HCT116 (cell line): ENCODE results near the gene C6orf47. TPM values are rescaled to one million over a fixed set of nuclear protein-coding genes. Genes with fewer than 3 reads are reported as not detected.

Experiments
- ATAC-seq: fragments of 200-7000 bp; cut with Tn5 transposase; 2 replicates; pipeline ENCODE4 v1.9.1; 2020; ENCODE audit warnings: mild to moderate bottlenecking, moderate library complexity
- BruUV-seq: library from RNA; stranded (reverse); fragments of 400-500 nt; replicated peaks from 2 replicates; lab custom pipeline; 2021; lab: Mats Ljungman, UMichigan
- CTCF ChIA-PET: fragments of 300-600 bp; sonication (Branson Sonifier 250); formaldehyde crosslinking; loops from one replicate; lab custom pipeline; 2021; ENCODE audit warnings: antibody characterized with exemption; lab: Charles Lee
- POLR2A ChIA-PET: fragments of 300-600, 350-600 bp; sonication (Branson Sonifier 250); formaldehyde crosslinking; loops from one replicate; lab custom pipeline; 2021; ENCODE audit warnings: antibody characterized with exemption; lab: Charles Lee
- RAD21 ChIA-PET, 2 experiments: fragments of 300-600 bp; sonication (Branson Sonifier 250); formaldehyde crosslinking; loops; one replicate each; lab custom pipeline; 2023; ENCODE audit warnings: low total read pairs in 2 of 2; ENCODE audit not compliant: uncharacterized antibody in 2 of 2, unreplicated experiment in 2 of 2, low non-redundant PET in 1 of 2; lab: Charles Lee
- DNase-seq: peaks from one replicate; pipeline ENCODE4 v3.0.0-alpha.2; 2010; ENCODE audit warnings: low read depth, low spot score
- H2AFZ ChIP-seq: fragments of 200-600 bp; shearing (Covaris generic), sonication (generic); 2 replicates; pipeline ENCODE4 v1.6.1; 2017; ENCODE audit warnings: low read depth, mixed run types, mixed read lengths, antibody characterized with exemption, low read length; ENCODE audit not compliant: poor library complexity, severe bottlenecking
- H3K27ac ChIP-seq: 2 replicates; pipeline ENCODE4 v1.5.1; 2012; ENCODE audit warnings: low read depth, low read length
- H3K27me3 ChIP-seq: fragments of 200-600 bp; sonication (generic); 2 replicates; pipeline ENCODE4 v1.6.1; 2016; ENCODE audit warnings: mixed run types, low read length, mixed read lengths; ENCODE audit not compliant: insufficient read depth
- H3K36me3 ChIP-seq, 2 experiments: fragments of 200-500 bp in 1 of 2; fragments of 200-600 bp in 1 of 2; sonication (Bioruptor generic) in 1 of 2; sonication (generic) in 1 of 2; 2 replicates each; pipeline versions ENCODE4 v1.5.1 to v1.6.1; 2014 to 2016; ENCODE audit warnings: low read length in 2 of 2, inconsistent platforms in 1 of 2, mixed read lengths in 1 of 2, mixed run types in 1 of 2; ENCODE audit not compliant: insufficient read depth in 2 of 2, control insufficient read depth in 1 of 2
- H3K4me1 ChIP-seq, 2 experiments: fragments of 200-600 bp in 1 of 2; sonication (generic) in 1 of 2; 2 replicates each; pipeline versions ENCODE4 v1.5.1 to v1.6.1; 2012 to 2017; ENCODE audit warnings: low read length in 2 of 2, inconsistent platforms in 1 of 2, mild to moderate bottlenecking in 1 of 2, mixed read lengths in 1 of 2, mixed run types in 1 of 2, moderate library complexity in 1 of 2; ENCODE audit not compliant: insufficient read depth in 2 of 2, control insufficient read depth in 1 of 2
- H3K4me2 ChIP-seq: fragments of 200-600 bp; sonication (generic); 2 replicates; pipeline ENCODE4 v1.6.1; 2017; ENCODE audit warnings: mixed run types, low read length, mixed read lengths
- H3K4me3 ChIP-seq, 2 experiments: fragments of 200-600 bp in 1 of 2; sonication (generic) in 1 of 2; replicated peaks in 1 of 2; 2 replicates each; pipeline ENCODE4 v1.5.1; 2011 to 2016; ENCODE audit warnings: low read length in 2 of 2, control low read depth in 1 of 2, low read depth in 1 of 2, mild to moderate bottlenecking in 1 of 2, mixed read lengths in 1 of 2, mixed run types in 1 of 2
- H3K79me2 ChIP-seq: fragments of 200-600 bp; sonication (generic); 2 replicates; pipeline ENCODE4 v1.6.1; 2017; ENCODE audit warnings: mild to moderate bottlenecking, mixed run types, low read length, moderate library complexity, mixed read lengths; ENCODE audit not compliant: insufficient read depth
- H3K9ac ChIP-seq: fragments of 200-600 bp; sonication (generic); 2 replicates; pipeline ENCODE4 v1.6.1; 2016; ENCODE audit warnings: low read length, mixed read lengths
- H3K9me2 ChIP-seq: fragments of 200-600 bp; sonication (generic), shearing (Covaris generic); 2 replicates; pipeline ENCODE4 v1.6.1; 2017; ENCODE audit warnings: mixed run types, mild to moderate bottlenecking, moderate library complexity; ENCODE audit not compliant: insufficient read depth
- H3K9me3 ChIP-seq, 2 experiments: fragments of 200-500 bp in 1 of 2; fragments of 200-600 bp in 1 of 2; sonication (Bioruptor generic) in 1 of 2; sonication (generic) in 1 of 2; 2 replicates each; pipeline ENCODE4 v1.6.1; 2014 to 2017; ENCODE audit warnings: low read length in 2 of 2, mixed read lengths in 2 of 2, inconsistent platforms in 1 of 2, low read depth in 1 of 2, mild to moderate bottlenecking in 1 of 2, mixed run types in 1 of 2, moderate library complexity in 1 of 2; ENCODE audit not compliant: control insufficient read depth in 1 of 2, insufficient read depth in 1 of 2
- H4K20me1 ChIP-seq: fragments of 200-600 bp; sonication (generic), shearing (Covaris generic); 2 replicates; pipeline ENCODE4 v1.6.1; 2017; ENCODE audit warnings: mixed run types, mild to moderate bottlenecking, moderate library complexity; ENCODE audit not compliant: insufficient read depth
- CBX3 ChIP-seq: IDR thresholded peaks from 2 replicates; pipeline ENCODE4 v1.6.1; 2012; ENCODE audit warnings: low read depth
- CEBPB ChIP-seq: IDR thresholded peaks from 2 replicates; pipeline ENCODE4 v1.6.1; 2012; ENCODE audit warnings: low read depth
- CTCF ChIP-seq, 3 experiments: fragments of 200-600 bp in 1 of 3; sonication (generic) in 1 of 3; IDR thresholded peaks in 2 of 3; conservative IDR thresholded peaks in 1 of 3; 2 replicates each; pipeline ENCODE4 v1.5.1; 2012 to 2017; ENCODE audit warnings: low read depth in 2 of 3, low read length in 2 of 3, antibody characterized with exemption in 1 of 3, borderline replicate concordance in 1 of 3, control low read depth in 1 of 3, mild to moderate bottlenecking in 1 of 3, mixed read lengths in 1 of 3, mixed run types in 1 of 3, moderate library complexity in 1 of 3; ENCODE audit not compliant: insufficient read depth in 1 of 3
- EZH2 ChIP-seq: fragments of 200-600 bp; sonication (generic); IDR thresholded peaks from 2 replicates; pipeline ENCODE4 v1.6.1; 2017; ENCODE audit warnings: antibody characterized with exemption, mixed run types
- JUND ChIP-seq: IDR thresholded peaks from 2 replicates; pipeline ENCODE4 v1.6.1; 2012
- MAX ChIP-seq: IDR thresholded peaks from 2 replicates; pipeline ENCODE4 v1.6.1; 2012
- POLR2A ChIP-seq: IDR thresholded peaks from 2 replicates; pipeline ENCODE4 v1.7.0; 2011; ENCODE audit warnings: borderline replicate concordance; ENCODE audit not compliant: insufficient read depth, insufficient read length; ENCODE audit errors: extremely low read depth
- POLR2AphosphoS5 ChIP-seq: IDR thresholded peaks from 2 replicates; pipeline ENCODE4 v1.6.1; 2011; ENCODE audit warnings: mild to moderate bottlenecking, low read depth, low read length, moderate library complexity
- SIN3A ChIP-seq: IDR thresholded peaks from 2 replicates; pipeline ENCODE4 v1.6.1; 2012; ENCODE audit warnings: low read depth
- SP1 ChIP-seq: IDR thresholded peaks from 2 replicates; pipeline ENCODE4 v1.6.1; 2012; ENCODE audit warnings: low read depth
- YY1 ChIP-seq: IDR thresholded peaks from 2 replicates; pipeline ENCODE4 v1.6.1; 2011; ENCODE audit warnings: low read length, low read depth, moderate library complexity, mild to moderate bottlenecking; ENCODE audit not compliant: insufficient replicate concordance; ENCODE audit errors: extremely low read depth
- ZNF274 ChIP-seq: fragments of 200-500 bp; sonication (Bioruptor generic); IDR thresholded peaks from 2 replicates; pipeline ENCODE4 v1.6.1; 2014; ENCODE audit warnings: mild to moderate bottlenecking, low read depth, low read length, inconsistent platforms
- intact Hi-C: fragments of 100-400 bp; cut with micrococcal nuclease; formaldehyde crosslinking; loops from 2 replicates; pipeline ENCODE4 v1.10.0; 2022
- total RNA-seq: library from RNA; stranded (reverse); gene quantifications from one replicate; pipeline ENCODE4 v1.2.1, GENCODE V29; 2021; ENCODE audit not compliant: unreplicated experiment

C6orf47 gene
- total RNA-seq, 1 experiment from 2014 or later, result 13.4 TPM

GRCh38 chr6:31690231-31691077, 29.9 kb upstream of the C6orf47 start (continued):
- TF ChIP-seq SP1, result no peak
- no peak for TF ChIP-seq YY1
- no peak for TF ChIP-seq EZH2
- no peak for TF ChIP-seq JUND
- no peak for TF ChIP-seq POLR2AphosphoS5
- TF ChIP-seq MAX, result no peak
- no peak for TF ChIP-seq CEBPB
- TF ChIP-seq POLR2A, result no peak
- TF ChIP-seq ZNF274, result no peak
- TF ChIP-seq SIN3A, result no peak

- no peaks in the 10 kb centered on the region for H3K9me2 ChIP-seq
- no peaks in the 10 kb centered on the region for H3K79me2 ChIP-seq
- TF ChIP-seq CBX3 (no peak), CTCF (IDR thresholded peaks at IDR 0.05 in 2 of 3, conservative IDR thresholded peaks at IDR 0.05 in 1 of 3; ENCODE audit: borderline replicate concordance in 1 of 3, insufficient read depth in 1 of 3, low read depth in 2 of 3, low read length in 2 of 3) (peak in 2 of 3 experiments; percentile 50 to 58; a peak in 4 of 6 replicates)
- ChIA-PET CTCF (interaction anchor here (1.0 to 1.3 kb wide), 2 partner anchors 14 to 40 kb away, joined by 4 to 7 read pairs; partner anchors contain the start of gene ABHD16A), RAD21 (no interaction called here), POLR2A (no interaction called here)
- H3K27ac ChIP-seq, result peak overlapping the region; percentile 23; the same call in 1 of the 2 replicates
- no peaks in the 10 kb centered on the region for H3K9me3 ChIP-seq
- H3K4me1 ChIP-seq, result peaks cover 11 to 16% of the 10 kb centered on the region in 2 experiments
- intact Hi-C loops, result no loop called here
- H3K4me3 ChIP-seq, result no peak overlapping the region
- peak overlapping the region; percentile 47 for H3K4me2 ChIP-seq
- H3K36me3 ChIP-seq, result peaks cover 13 to 25% of the 10 kb centered on the region in 2 experiments; a peak in 2 of 4 replicates
- no peaks in the 10 kb centered on the region for H4K20me1 ChIP-seq
- DNase-seq (no peak), ATAC-seq (peak; percentile 74)
- no peak overlapping the region for H2AFZ ChIP-seq
- H3K9ac ChIP-seq, result peak overlapping the region; percentile 30; the same call in 1 of the 2 replicates
- BruUV-seq, result no TSS peak
- no peaks in the 10 kb centered on the region for H3K27me3 ChIP-seq
These were observed 28.9 kb upstream of the C6orf47 start for GRCh38 chr6:31689249-31690110.
